ENCODE data around the gene RECQL5. TPM values are rescaled to one million over a fixed set of nuclear protein-coding genes. Genes with fewer than 3 reads are reported as not detected.
A peak's percentile ranks its signal among the peaks of the same experiment; 100 is the strongest.

The RECQL5 gene
- total RNA-seq, 4 donors from 2014 or later: 35.3 to 129 (median 63.6) TPM

- H3K4me1 ChIP-seq: peaks cover 69% of the 10 kb centered on the region
- H3K27ac ChIP-seq: peak overlapping the region; percentile 66
- no peaks in the 10 kb centered on the region for H3K9me3 ChIP-seq
- H3K27me3 ChIP-seq: no peaks in the 10 kb centered on the region
- TF ChIP-seq EP300 (IDR thresholded peaks at IDR 0.05) (no peak), CTCF (IDR thresholded peaks at IDR 0.05) (peak in 1 of 2 donors; percentile 24)
- peaks cover 20% of the 10 kb centered on the region for H3K36me3 ChIP-seq
- DNase-seq (ENCODE audit: low spot score in 2 of 2): no peak
- 35% methylated on average over 11 of the region's 11 CpGs for WGBS
- H3K4me3 ChIP-seq: no peak overlapping the region
Observed at GRCh38 chr17:75679706-75680211, 12.8 kb upstream of the RECQL5 start.

DNA sequence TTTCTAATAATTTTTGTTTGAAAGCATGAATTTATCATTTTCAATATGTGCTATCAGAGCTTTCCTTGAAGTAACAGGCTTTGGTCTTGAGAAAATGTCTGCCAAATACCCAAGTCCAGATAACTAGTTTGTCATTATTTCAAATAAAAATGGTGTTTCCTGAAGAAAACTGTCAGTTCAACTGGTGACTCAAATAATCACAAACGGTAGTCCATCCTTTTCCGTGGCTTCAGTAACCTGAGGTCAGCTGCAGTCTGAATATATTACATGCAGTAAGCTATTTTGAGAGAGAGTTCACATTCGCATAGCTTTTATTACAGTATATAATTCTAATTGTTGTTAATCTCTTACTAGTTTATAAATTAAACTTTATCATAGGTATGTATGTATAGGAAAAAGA, 9.5 kb upstream of the RECQL5 start:
- H3K4me1 ChIP-seq: peaks cover 42% of the 10 kb centered on the region
- no peak overlapping the region for H3K4me3 ChIP-seq
- H3K36me3 ChIP-seq: peaks cover 49% of the 10 kb centered on the region
- H3K27ac ChIP-seq: no peak overlapping the region
- WGBS: 76% methylated on average over 3 of the region's 3 CpGs
- H3K27me3 ChIP-seq: no peaks in the 10 kb centered on the region
- no peak for DNase-seq (ENCODE audit: low spot score in 2 of 2)
- TF ChIP-seq EP300 (IDR thresholded peaks at IDR 0.05) (no peak), POLR2A (IDR thresholded peaks at IDR 0.05) (no peak), CTCF (IDR thresholded peaks at IDR 0.05) (no peak), POLR2AphosphoS5 (IDR thresholded peaks at IDR 0.05) (no peak)
- no peaks in the 10 kb centered on the region for H3K9me3 ChIP-seq

DNA sequence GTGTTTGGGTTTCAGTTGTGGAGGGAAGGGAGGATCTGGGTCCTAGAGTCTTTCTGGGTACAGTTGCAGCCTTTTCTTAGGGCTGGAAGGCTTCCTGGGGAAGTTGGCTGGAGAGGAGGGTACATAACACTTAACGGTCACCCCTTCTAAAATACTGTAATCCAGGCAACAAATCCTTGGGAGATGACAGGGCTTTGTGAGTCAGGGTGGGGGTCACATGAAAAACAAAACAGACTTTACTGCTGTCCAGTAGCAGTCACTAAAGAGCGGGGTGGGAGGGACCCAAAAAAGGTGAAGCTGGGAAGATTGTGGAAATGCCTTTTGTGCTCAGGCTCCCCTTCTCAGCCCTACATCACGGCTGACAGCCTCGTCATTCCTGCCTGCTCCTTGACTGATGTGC, 6.5 kb upstream of the RECQL5 start:
- no peak for DNase-seq (ENCODE audit: low spot score in 2 of 2)
- Histone ChIP-seq H3K4me1 (peaks cover 15% of the 10 kb centered on the region), H3K27me3 (no peaks in the 10 kb centered on the region), H3K27ac (no peak overlapping the region), H3K36me3 (peaks cover 72% of the 10 kb centered on the region), H3K9me3 (no peaks in the 10 kb centered on the region), H3K4me3 (no peak overlapping the region)
- TF ChIP-seq CTCF (IDR thresholded peaks at IDR 0.05) (no peak), POLR2A (IDR thresholded peaks at IDR 0.05) (no peak), POLR2AphosphoS5 (IDR thresholded peaks at IDR 0.05) (no peak), EP300 (IDR thresholded peaks at IDR 0.05) (no peak)
- 84% methylated on average over 4 of the region's 4 CpGs for WGBS

DNA sequence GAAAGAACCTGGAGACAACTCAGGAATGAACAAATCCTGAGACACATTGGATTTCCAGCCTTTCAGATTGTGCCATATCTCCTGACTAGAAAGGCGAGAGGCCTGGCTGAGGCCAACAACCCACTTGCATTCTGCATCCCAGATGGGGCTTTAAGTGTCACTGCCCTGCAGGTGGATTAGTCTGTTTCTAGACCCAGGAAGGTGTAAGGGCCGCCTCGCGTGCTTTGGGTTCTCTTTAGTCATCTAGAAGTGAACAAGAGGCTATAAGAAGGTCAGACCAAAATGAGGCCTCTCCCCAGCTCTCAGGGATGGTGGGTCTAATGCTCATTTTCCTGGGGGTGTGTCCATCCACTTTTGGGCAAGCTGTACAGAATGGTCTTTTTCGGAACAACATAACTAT, 5.1 kb upstream of the RECQL5 start:
- 98% methylated on average over 5 of the region's 5 CpGs for WGBS
- no peak for DNase-seq (ENCODE audit: low spot score in 2 of 2)
- Histone ChIP-seq H3K4me3 (no peak overlapping the region), H3K27ac (no peak overlapping the region), H3K4me1 (peaks cover 19% of the 10 kb centered on the region), H3K36me3 (peaks cover 66% of the 10 kb centered on the region), H3K27me3 (no peaks in the 10 kb centered on the region), H3K9me3 (no peaks in the 10 kb centered on the region)
- TF ChIP-seq POLR2AphosphoS5 (IDR thresholded peaks at IDR 0.05) (no peak), POLR2A (IDR thresholded peaks at IDR 0.05) (no peak), EP300 (IDR thresholded peaks at IDR 0.05) (no peak), CTCF (IDR thresholded peaks at IDR 0.05) (no peak)

DNA sequence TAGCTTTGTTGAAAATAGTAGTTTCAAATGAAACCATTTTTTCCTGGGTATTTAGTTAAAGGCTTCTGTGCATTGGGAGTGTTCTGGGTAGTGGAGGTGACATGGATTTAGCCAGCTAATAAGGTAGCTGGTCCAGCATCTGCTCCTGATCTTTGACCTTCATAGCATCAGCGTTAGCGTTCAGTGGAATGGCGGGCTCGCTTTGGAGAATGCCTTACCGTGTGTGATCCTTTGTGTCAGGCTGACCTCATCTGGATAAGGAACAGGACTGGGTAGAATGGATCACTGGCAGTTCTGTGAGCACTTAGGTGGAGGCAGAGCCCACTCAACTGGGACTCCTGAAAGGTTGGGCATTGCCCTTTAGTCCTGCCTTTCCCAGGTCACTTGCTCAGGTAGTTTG, 3.9 kb upstream of the RECQL5 start:
- WGBS: 77% methylated on average over 5 of the region's 5 CpGs
- TF ChIP-seq POLR2AphosphoS5 (IDR thresholded peaks at IDR 0.05): no peak
- TF ChIP-seq CTCF (IDR thresholded peaks at IDR 0.05): no peak
- TF ChIP-seq POLR2A (IDR thresholded peaks at IDR 0.05): no peak
- no peak for TF ChIP-seq EP300 (IDR thresholded peaks at IDR 0.05)
- peaks cover 29% of the 10 kb centered on the region for H3K4me1 ChIP-seq

More for the DNA sequence above, 3.9 kb upstream of the RECQL5 start:
- H3K27ac ChIP-seq: no peak overlapping the region
- peaks cover 57% of the 10 kb centered on the region for H3K36me3 ChIP-seq
- DNase-seq (ENCODE audit: low spot score in 2 of 2): no peak
- H3K27me3 ChIP-seq: no peaks in the 10 kb centered on the region
- H3K9me3 ChIP-seq: no peaks in the 10 kb centered on the region
- no peak overlapping the region for H3K4me3 ChIP-seq
